Tibial artery (tissue), 4 donors: ENCODE data around the gene FDX1.
"Not testable (repeated sequence)": the region's sequence is repeated elsewhere in the genome, so short reads cannot be mapped to it uniquely, and the experiment has no call there.

Experiments
- DNase-seq, 2 donors: peaks; one replicate each; pipeline ENCODE4 v3.0.0-alpha.2; 2019
- H3K27ac ChIP-seq, 2 donors: fragments of 200-600 bp; sonication (generic) in 1 of 2; 1 replicate in 1 of 2; 2 replicates in 1 of 2; pipeline ENCODE4 v1.5.1; 2018 to 2019; ENCODE audit warnings: mild to moderate bottlenecking in 1 of 2
- H3K27me3 ChIP-seq, 2 donors: fragments of 200-600 bp; sonication (generic) in 1 of 2; one replicate each; pipeline versions ENCODE4 v1.5.1 to v1.6.0; 2016 to 2019
- H3K36me3 ChIP-seq, 3 donors: fragments of 200-600 bp; sonication (generic) in 2 of 3; one replicate each; pipeline ENCODE4 v1.5.1; 2016 to 2019; ENCODE audit warnings: mild to moderate bottlenecking in 2 of 3
- H3K4me1 ChIP-seq, 4 donors: fragments of 200-600 bp; sonication (generic) in 2 of 4; 1 replicate in 3 of 4; 2 replicates in 1 of 4; pipeline ENCODE4 v1.5.1; 2016 to 2019
- H3K4me3 ChIP-seq, 2 donors: fragments of 200-600 bp; sonication (generic) in 1 of 2; 1 replicate in 1 of 2; 2 replicates in 1 of 2; pipeline ENCODE4 v1.5.1; 2018 to 2019; ENCODE audit warnings: mild to moderate bottlenecking in 2 of 2
- H3K9me3 ChIP-seq, 3 donors: fragments of 200-600 bp; sonication (generic) in 1 of 3; one replicate each; pipeline ENCODE4 v1.5.1; 2016 to 2019
- CTCF ChIP-seq, 2 experiments: fragments of 200-600 bp in 1 of 2; fragments of 450-650 bp in 1 of 2; IDR thresholded peaks; one replicate each; pipeline ENCODE4 v1.5.1; 2017 to 2019; ENCODE audit warnings: antibody characterized with exemption in 2 of 2, mild to moderate bottlenecking in 1 of 2, moderate library complexity in 1 of 2
- intact Hi-C: fragments of 100-400 bp; cut with DNase I; formaldehyde crosslinking; loops from one replicate; pipeline ENCODE4 v1.15.0; 2023; ENCODE audit warnings: low total_unique reads

The FDX1 gene

GRCh38 chr11:110407315-110407714, 22.4 kb upstream of the FDX1 start:
- Histone ChIP-seq H3K4me1 (no peaks in the 10 kb centered on the region), H3K27me3 (no peaks in the 10 kb centered on the region), H3K36me3 (no peaks in the 10 kb centered on the region), H3K27ac (no peak overlapping the region), H3K9me3 (peaks cover 0 to 6% (median 0%) of the 10 kb centered on the region in 3 donors), H3K4me3 (no peak overlapping the region)
- intact Hi-C loops = no loop called here
- no peak for TF ChIP-seq CTCF (IDR thresholded peaks at IDR 0.05)
- no peak for DNase-seq

- intact Hi-C loops = no loop called here
- H3K4me1 ChIP-seq = no peaks in the 10 kb centered on the region
- no peak overlapping the region for H3K4me3 ChIP-seq
- no peak for TF ChIP-seq CTCF (IDR thresholded peaks at IDR 0.05)
- no peak overlapping the region for H3K27ac ChIP-seq
- H3K9me3 ChIP-seq = peaks cover 0 to 6% (median 0%) of the 10 kb centered on the region in 3 donors
- DNase-seq = no peak
- no peaks in the 10 kb centered on the region for H3K36me3 ChIP-seq
- no peaks in the 10 kb centered on the region for H3K27me3 ChIP-seq
Observed at GRCh38 chr11:110409174-110409573, 20.6 kb upstream of the FDX1 start.

GRCh38 chr11:110410651-110411050, 19.1 kb upstream of the FDX1 start:
- no peak for TF ChIP-seq CTCF (IDR thresholded peaks at IDR 0.05)
- intact Hi-C loops = no loop called here
- Histone ChIP-seq H3K27me3 (no peaks in the 10 kb centered on the region), H3K9me3 (peaks cover 0 to 6% (median 0%) of the 10 kb centered on the region in 3 donors), H3K4me3 (no peak overlapping the region), H3K36me3 (no peaks in the 10 kb centered on the region), H3K4me1 (no peaks in the 10 kb centered on the region), H3K27ac (no peak overlapping the region)
- no peak for DNase-seq

GRCh38 chr11:110415081-110415480, 14.7 kb upstream of the FDX1 start:
- no peak overlapping the region for H3K27ac ChIP-seq
- H3K36me3 ChIP-seq = no peaks in the 10 kb centered on the region
- no peak for DNase-seq
- no peaks in the 10 kb centered on the region for H3K9me3 ChIP-seq
- H3K4me1 ChIP-seq = no peaks in the 10 kb centered on the region
- no peak for TF ChIP-seq CTCF (IDR thresholded peaks at IDR 0.05)
- intact Hi-C loops = no loop called here
- no peak overlapping the region for H3K4me3 ChIP-seq
- no peaks in the 10 kb centered on the region for H3K27me3 ChIP-seq

GRCh38 chr11:110421658-110422057, 8.1 kb upstream of the FDX1 start:
- intact Hi-C loops, H3K4me3 ChIP-seq, H3K36me3 ChIP-seq, H3K27ac ChIP-seq, H3K9me3 ChIP-seq, H3K4me1 ChIP-seq, DNase-seq, H3K27me3 ChIP-seq: not testable (repeated sequence)

- Histone ChIP-seq H3K4me3 (no peak overlapping the region), H3K4me1 (no peaks in the 10 kb centered on the region), H3K36me3 (no peaks in the 10 kb centered on the region), H3K9me3 (no peaks in the 10 kb centered on the region), H3K27me3 (no peaks in the 10 kb centered on the region), H3K27ac (no peak overlapping the region)
- intact Hi-C loops = no loop called here
- no peak for TF ChIP-seq CTCF (IDR thresholded peaks at IDR 0.05)
- no peak for DNase-seq
Observed at GRCh38 chr11:110422306-110422905, 7.3 kb upstream of the FDX1 start.
